Activated T-helper 2 cell treated with anti-CD3 and anti-CD28 coated beads, Interferon-gamma antibody, Interleukin-2, Interleukin-4, amounts not matched to agents 10 μg/mL and 5 μg/mL and 100 μg/mL, durations not matched to agents 14 hours and 24 hours and 36 hours (primary cell): Measurements from ENCODE around the gene RPAP3. TPM values are rescaled to one million over a fixed set of nuclear protein-coding genes. Genes with fewer than 3 reads are reported as not detected.
A peak's percentile ranks its signal among the peaks of the same experiment; 100 is the strongest.

ENCODE experiments used
- DNase-seq: peaks from one replicate; pipeline ENCODE4 v3.0.0; 2021; ENCODE audit warnings: low spot score
- H3K27ac Mint-ChIP-seq: one replicate; pipeline ENCODE4 v1.8.0; 2021; ENCODE audit warnings: mixed read lengths
- H3K27me3 Mint-ChIP-seq: one replicate; pipeline ENCODE4 v1.8.0; 2021; ENCODE audit warnings: low read depth, mixed read lengths
- H3K36me3 Mint-ChIP-seq: one replicate; pipeline ENCODE4 v1.8.0; 2021; ENCODE audit warnings: low read depth, mixed read lengths
- H3K4me1 Mint-ChIP-seq: one replicate; pipeline ENCODE4 v1.8.0; 2021; ENCODE audit warnings: low read depth, mixed read lengths
- H3K4me3 Mint-ChIP-seq: one replicate; pipeline ENCODE4 v1.8.0; 2021; ENCODE audit warnings: low read depth, mild to moderate bottlenecking, moderate library complexity, mixed read lengths
- H3K9me3 Mint-ChIP-seq: one replicate; pipeline ENCODE4 v1.8.0; 2021; ENCODE audit warnings: mixed read lengths
- intact Hi-C: fragments of 100-400 bp; cut with micrococcal nuclease; formaldehyde crosslinking; loops from one replicate; pipeline ENCODE4 v1.15.1; 2023
- total RNA-seq: library from RNA; stranded (reverse); gene quantifications from 2 replicates; pipeline ENCODE4 v1.2.3, GENCODE V29; 2022

RPAP3 gene
- total RNA-seq, 1 donor from 2014 or later = 58.7 TPM

GRCh38 chr12:47747596-47748506 lies 42.0 kb upstream of the RPAP3 start:
- no peak for DNase-seq
- Mint-ChIP-seq H3K36me3 (no peaks in the 10 kb centered on the region), H3K4me1 (no peaks in the 10 kb centered on the region), H3K27ac (no peak overlapping the region), H3K27me3 (peaks cover 16% of the 10 kb centered on the region), H3K9me3 (no peaks in the 10 kb centered on the region), H3K4me3 (no peak overlapping the region)
- intact Hi-C loops = no loop called here

- Mint-ChIP-seq H3K27ac (no peak overlapping the region), H3K9me3 (no peaks in the 10 kb centered on the region), H3K27me3 (peaks cover 16% of the 10 kb centered on the region), H3K4me1 (peaks cover 3% of the 10 kb centered on the region), H3K4me3 (no peak overlapping the region), H3K36me3 (no peaks in the 10 kb centered on the region)
- intact Hi-C loops = no loop called here
- DNase-seq = no peak
These were observed 41.3 kb upstream of the RPAP3 start for GRCh38 chr12:47747126-47747525.

- Mint-ChIP-seq H3K36me3 (no peaks in the 10 kb centered on the region), H3K4me3 (no peak overlapping the region), H3K27ac (no peak overlapping the region), H3K9me3 (no peaks in the 10 kb centered on the region), H3K27me3 (peaks cover 16% of the 10 kb centered on the region), H3K4me1 (peaks cover 3% of the 10 kb centered on the region)
- intact Hi-C loops = no loop called here
- no peak for DNase-seq
These were observed 40.7 kb upstream of the RPAP3 start for GRCh38 chr12:47746523-47746922.

- no peak overlapping the region for H3K27ac Mint-ChIP-seq
- H3K27me3 Mint-ChIP-seq = peaks cover 16% of the 10 kb centered on the region
- intact Hi-C loops = no loop called here
- no peaks in the 10 kb centered on the region for H3K9me3 Mint-ChIP-seq
- H3K4me1 Mint-ChIP-seq = peaks cover 6% of the 10 kb centered on the region
- no peak overlapping the region for H3K4me3 Mint-ChIP-seq
- no peaks in the 10 kb centered on the region for H3K36me3 Mint-ChIP-seq
- DNase-seq = no peak
These were observed 40.2 kb upstream of the RPAP3 start for GRCh38 chr12:47746073-47746472.

GRCh38 chr12:47745485-47746041 lies 39.7 kb upstream of the RPAP3 start:
- intact Hi-C loops = no loop called here
- no peaks in the 10 kb centered on the region for H3K36me3 Mint-ChIP-seq

GRCh38 chr12:47744778-47745436 lies 39.1 kb upstream of the RPAP3 start:
- no peak for DNase-seq
- Mint-ChIP-seq H3K4me1 (peaks cover 6% of the 10 kb centered on the region), H3K27me3 (peaks cover 16% of the 10 kb centered on the region), H3K27ac (no peak overlapping the region), H3K4me3 (no peak overlapping the region), H3K9me3 (no peaks in the 10 kb centered on the region), H3K36me3 (no peaks in the 10 kb centered on the region)
- intact Hi-C loops = no loop called here

More at GRCh38 chr12:47745485-47746041, 39.7 kb upstream of the RPAP3 start:
- Mint-ChIP-seq H3K4me1 (peaks cover 6% of the 10 kb centered on the region), H3K4me3 (no peak overlapping the region), H3K27ac (peak overlapping the region; percentile 58), H3K9me3 (no peaks in the 10 kb centered on the region), H3K27me3 (peaks cover 16% of the 10 kb centered on the region)
- no peak for DNase-seq

GRCh38 chr12:47744005-47744651 lies 38.3 kb upstream of the RPAP3 start:
- Mint-ChIP-seq H3K9me3 (no peaks in the 10 kb centered on the region), H3K27ac (no peak overlapping the region), H3K4me1 (peaks cover 6% of the 10 kb centered on the region), H3K36me3 (no peaks in the 10 kb centered on the region), H3K4me3 (no peak overlapping the region), H3K27me3 (peaks cover 16% of the 10 kb centered on the region)
- DNase-seq = no peak
- intact Hi-C loops = no loop called here

GRCh38 chr12:47743311-47743860 lies 37.6 kb upstream of the RPAP3 start:
- H3K27me3 Mint-ChIP-seq = peaks cover 16% of the 10 kb centered on the region
- peaks cover 6% of the 10 kb centered on the region for H3K4me1 Mint-ChIP-seq
- intact Hi-C loops = no loop called here
- H3K36me3 Mint-ChIP-seq = no peaks in the 10 kb centered on the region
- H3K4me3 Mint-ChIP-seq = no peak overlapping the region
- no peaks in the 10 kb centered on the region for H3K9me3 Mint-ChIP-seq
- no peak for DNase-seq
- H3K27ac Mint-ChIP-seq = no peak overlapping the region

- intact Hi-C loops = loop anchor here (1.0 kb wide), 3 partner anchors 25 to 96 kb away; no protein-coding TSS in a partner anchor
- Mint-ChIP-seq H3K27ac (no peak overlapping the region), H3K4me1 (peaks cover 6% of the 10 kb centered on the region)
These were observed 36.5 kb upstream of the RPAP3 start for GRCh38 chr12:47742253-47742825.

GRCh38 chr12:47741340-47741703 lies 35.5 kb upstream of the RPAP3 start:
- Mint-ChIP-seq H3K36me3 (no peaks in the 10 kb centered on the region), H3K27me3 (peaks cover 16% of the 10 kb centered on the region), H3K27ac (no peak overlapping the region), H3K4me1 (peaks cover 6% of the 10 kb centered on the region), H3K4me3 (no peak overlapping the region), H3K9me3 (no peaks in the 10 kb centered on the region)
- no peak for DNase-seq
- intact Hi-C loops = no loop called here

More at GRCh38 chr12:47742253-47742825, 36.5 kb upstream of the RPAP3 start:
- no peak overlapping the region for H3K4me3 Mint-ChIP-seq
- no peaks in the 10 kb centered on the region for H3K36me3 Mint-ChIP-seq
- peak; percentile 63 for DNase-seq
- H3K27me3 Mint-ChIP-seq = peaks cover 16% of the 10 kb centered on the region
- no peaks in the 10 kb centered on the region for H3K9me3 Mint-ChIP-seq

GRCh38 chr12:47740606-47741339 lies 34.9 kb upstream of the RPAP3 start:
- no peak for DNase-seq
- Mint-ChIP-seq H3K27me3 (peaks cover 16% of the 10 kb centered on the region), H3K36me3 (no peaks in the 10 kb centered on the region), H3K27ac (no peak overlapping the region), H3K4me1 (peaks cover 6% of the 10 kb centered on the region), H3K4me3 (no peak overlapping the region), H3K9me3 (no peaks in the 10 kb centered on the region)
- intact Hi-C loops = no loop called here

- peaks cover 12% of the 10 kb centered on the region for H3K27me3 Mint-ChIP-seq
- intact Hi-C loops = no loop called here
- no peaks in the 10 kb centered on the region for H3K9me3 Mint-ChIP-seq
- no peaks in the 10 kb centered on the region for H3K36me3 Mint-ChIP-seq
- H3K27ac Mint-ChIP-seq = no peak overlapping the region
- peaks cover 6% of the 10 kb centered on the region for H3K4me1 Mint-ChIP-seq
- DNase-seq = no peak
- H3K4me3 Mint-ChIP-seq = no peak overlapping the region
These were observed 34.1 kb upstream of the RPAP3 start for GRCh38 chr12:47739979-47740378.
